Astrocyte (in vitro differentiated cells and primary cell): Measurements from ENCODE around the gene IFITM10.

ENCODE experiments used
- CTCF ChIP-seq: IDR thresholded peaks from 2 replicates; pipeline ENCODE4 v1.5.1; 2011; ENCODE audit warnings: low read depth, mild to moderate bottlenecking, inconsistent platforms, low read length, moderate library complexity; ENCODE audit not compliant: insufficient read depth
- EZH2 ChIP-seq: IDR thresholded peaks from 2 replicates; pipeline ENCODE4 v1.6.1; 2012; ENCODE audit warnings: mild to moderate bottlenecking, low read length, inconsistent platforms; ENCODE audit not compliant: insufficient read depth

GRCh38 chr11:1792461-1792860, 42.1 kb upstream of the IFITM10 start:
- TF ChIP-seq CTCF: no peak
- no peak for TF ChIP-seq EZH2
